HG02588 (cell line): ENCODE results near the gene COX6A1.
A peak's percentile ranks its signal among the peaks of the same experiment; 100 is the strongest.
"Not testable (repeated sequence)": the region's sequence is repeated elsewhere in the genome, so short reads cannot be mapped to it uniquely, and the experiment has no call there.

Experiments used
- ATAC-seq: cut with Tn5 transposase; IDR thresholded peaks from one replicate; pipeline ENCODE4 v1.9.1; 2021; ENCODE audit warnings: mild to moderate bottlenecking, moderate library complexity; ENCODE audit not compliant: unreplicated experiment

The COX6A1 gene

DNA sequence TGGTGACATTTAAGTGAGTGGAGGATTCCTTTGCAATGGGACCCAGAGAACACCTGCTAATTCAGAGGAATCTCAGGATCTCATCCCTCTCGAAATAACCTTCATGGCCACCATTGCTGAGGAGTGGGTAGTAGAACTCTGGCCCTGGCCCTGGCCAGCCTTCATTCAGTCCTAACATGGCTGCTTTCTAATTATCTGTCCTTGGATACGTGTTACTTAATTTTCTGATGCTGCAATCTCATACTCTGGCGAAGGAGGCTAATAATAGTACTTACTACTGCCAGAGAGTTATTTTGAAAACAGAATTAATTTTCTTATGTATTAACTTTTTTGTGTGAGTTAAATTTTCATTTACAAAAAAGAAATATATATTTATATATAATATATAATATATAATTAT is 12.1 kb upstream of the COX6A1 start:
- ATAC-seq: no peak

DNA sequence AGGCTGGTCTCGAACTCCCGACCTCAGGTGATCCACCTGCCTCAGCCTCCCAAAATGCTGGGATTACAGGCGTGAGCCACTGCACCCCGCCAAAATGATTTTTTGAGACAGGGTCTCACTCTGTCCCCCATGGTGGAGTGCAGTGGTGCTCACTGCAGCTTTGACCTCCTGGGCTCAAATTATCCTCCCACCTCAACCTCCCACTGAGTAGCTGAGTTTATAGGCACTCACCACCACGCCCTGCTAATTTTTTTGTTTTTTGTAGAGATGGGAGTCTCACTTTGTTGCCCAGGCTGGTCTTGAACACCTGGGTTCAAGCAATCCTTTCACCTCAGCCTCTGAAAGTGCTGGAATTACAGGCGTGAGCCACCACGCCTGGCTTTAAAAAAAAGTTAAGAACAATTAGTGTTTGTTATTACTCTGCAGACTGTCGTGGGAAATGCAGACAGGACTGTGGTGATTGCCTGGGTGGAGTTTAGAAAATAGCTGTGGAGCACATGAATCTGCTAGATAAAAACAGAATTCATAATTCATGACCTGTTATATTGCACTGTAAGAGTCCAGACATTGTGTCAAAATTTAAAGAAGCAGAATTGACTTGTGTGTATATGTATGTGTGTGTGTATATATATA is 9.2 kb upstream of the COX6A1 start:
- no peak for ATAC-seq

DNA sequence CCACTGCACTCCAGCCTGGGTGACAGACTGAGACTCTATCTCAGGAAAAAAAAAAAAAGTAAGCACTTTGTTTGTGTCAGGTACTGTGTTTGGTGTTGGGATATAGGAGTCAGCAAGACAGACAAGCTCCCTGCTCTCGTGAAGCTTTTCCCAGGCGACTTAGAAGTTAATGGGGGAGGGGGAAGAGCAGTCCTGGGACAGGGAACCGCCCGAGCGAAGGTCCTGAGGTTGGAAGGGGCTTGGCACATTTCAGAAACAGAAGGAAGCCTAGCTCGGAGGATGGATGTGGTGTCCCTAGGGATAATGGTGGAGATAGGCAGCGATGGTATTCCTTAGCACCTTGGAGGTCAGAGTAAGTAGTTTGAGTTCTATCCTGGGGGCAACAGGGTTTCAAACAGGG is 8.5 kb upstream of the COX6A1 start:
- ATAC-seq: no peak

DNA sequence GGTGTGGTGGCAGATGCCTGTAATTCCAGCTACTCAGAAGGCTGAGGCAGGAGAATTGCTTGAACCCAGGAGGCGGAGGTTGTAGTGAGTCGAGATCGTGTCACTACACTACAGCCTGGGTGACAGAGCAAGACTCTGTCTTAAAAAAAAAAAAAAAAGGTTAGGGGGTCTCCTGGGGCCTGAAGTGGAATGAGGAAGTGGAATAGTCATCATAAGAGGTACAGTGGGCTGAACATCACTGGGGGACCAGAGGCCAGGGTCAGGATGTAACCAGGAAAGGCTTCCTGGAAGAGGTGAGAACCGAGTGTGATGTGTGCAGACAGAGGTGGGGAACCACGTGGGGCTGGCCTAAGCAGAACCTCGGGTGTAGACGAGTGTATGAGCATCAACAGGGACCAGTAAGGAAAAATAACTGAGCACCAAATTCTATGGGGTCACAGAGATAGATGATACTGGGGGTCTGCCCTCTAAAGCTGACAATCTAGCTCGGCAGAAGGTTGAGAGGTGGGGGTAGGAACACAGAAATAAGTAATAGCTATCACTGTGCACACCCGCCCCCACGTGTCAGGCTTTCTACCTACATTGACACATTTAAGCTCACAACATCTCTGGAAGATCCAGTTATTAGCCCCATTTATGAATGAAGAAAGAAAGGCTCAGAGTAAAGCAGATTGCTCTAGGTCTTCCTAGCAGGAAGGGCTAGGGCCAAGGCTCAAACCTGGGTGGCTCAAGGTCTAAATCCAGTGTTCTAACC is 5.0 kb upstream of the COX6A1 start:
- ATAC-seq: no peak

DNA sequence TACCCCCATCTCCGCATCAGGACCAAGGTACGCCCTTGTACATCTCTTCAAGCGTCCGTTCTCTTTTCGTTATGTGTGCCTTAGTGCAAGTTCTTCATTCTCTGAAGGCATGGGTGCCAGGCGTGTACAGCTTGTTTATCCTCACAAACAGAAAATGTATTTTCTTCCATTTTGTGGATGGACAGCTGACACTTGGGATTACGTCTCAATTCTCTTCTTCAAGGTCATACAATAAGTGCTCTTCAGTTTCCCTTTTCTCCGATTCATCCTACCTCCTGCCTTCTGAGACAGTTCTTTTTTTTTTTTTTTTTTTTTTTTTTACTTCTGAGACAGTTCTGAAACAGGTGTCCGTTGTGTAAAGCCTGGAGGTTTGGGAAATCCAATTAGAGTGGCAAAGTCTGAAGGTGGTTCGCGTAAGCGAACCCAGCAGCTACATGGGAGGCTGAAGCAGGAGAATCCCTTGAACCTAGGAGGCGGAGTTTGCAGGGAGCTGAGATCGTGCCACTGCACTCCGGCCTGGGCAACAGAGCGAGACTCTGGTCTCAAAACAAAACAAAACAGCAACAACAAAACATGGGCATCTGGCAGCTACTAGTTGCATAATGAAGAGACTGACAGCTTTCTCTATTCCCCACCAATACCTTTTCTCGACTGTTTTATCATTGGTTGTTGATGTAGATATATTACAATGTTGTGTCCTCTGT is 734 bp downstream of the COX6A1 start:
- no peak for ATAC-seq

DNA sequence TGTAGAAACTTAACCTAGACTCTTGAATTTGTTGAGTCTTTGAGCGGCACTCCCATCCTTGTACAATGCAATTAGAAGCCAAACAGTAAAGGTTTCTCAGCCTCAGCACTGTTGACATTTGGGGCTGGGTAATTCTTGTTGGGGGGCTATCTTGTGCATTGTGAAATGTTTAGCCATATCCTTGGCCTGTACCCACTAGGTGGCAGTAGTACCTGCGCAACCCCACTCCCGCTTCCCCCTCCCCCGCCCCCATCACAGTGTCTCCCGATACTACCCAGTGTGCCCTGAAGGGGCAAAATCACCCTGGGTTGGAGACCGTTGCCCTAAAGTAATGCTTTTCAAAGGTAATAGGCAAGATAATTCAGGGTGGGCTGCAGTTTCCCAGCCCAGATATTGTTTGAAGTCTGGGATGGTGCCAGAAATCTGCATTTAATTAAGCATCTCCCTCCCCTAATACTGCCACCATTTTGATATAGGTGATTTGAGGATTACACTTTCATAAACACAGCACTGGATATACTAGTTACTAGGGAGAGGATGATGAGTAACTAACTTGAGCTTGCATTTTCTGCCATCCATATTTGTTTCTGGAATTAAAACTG is 1.8 kb downstream of the COX6A1 start:
- no peak for ATAC-seq

DNA sequence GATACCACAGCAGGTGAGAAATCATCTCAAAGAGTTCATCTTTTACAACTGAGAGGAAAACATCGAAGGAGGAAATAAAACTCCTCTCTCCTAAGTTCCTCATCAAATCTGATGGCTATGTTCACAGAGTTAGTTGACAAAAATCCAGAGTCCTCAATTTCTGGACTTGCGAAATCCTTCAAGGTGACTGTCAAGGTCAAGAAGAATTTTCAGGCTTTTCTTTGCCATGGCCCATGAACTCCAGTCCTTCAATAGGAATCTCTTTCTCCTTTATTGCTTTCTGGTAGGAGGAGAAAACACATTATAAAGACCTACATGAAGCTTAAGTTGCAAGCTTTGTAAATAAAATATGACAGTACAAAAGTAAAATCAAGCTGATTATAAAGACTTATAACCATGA is 6.8 kb downstream of the COX6A1 start:
- no peak for ATAC-seq

DNA sequence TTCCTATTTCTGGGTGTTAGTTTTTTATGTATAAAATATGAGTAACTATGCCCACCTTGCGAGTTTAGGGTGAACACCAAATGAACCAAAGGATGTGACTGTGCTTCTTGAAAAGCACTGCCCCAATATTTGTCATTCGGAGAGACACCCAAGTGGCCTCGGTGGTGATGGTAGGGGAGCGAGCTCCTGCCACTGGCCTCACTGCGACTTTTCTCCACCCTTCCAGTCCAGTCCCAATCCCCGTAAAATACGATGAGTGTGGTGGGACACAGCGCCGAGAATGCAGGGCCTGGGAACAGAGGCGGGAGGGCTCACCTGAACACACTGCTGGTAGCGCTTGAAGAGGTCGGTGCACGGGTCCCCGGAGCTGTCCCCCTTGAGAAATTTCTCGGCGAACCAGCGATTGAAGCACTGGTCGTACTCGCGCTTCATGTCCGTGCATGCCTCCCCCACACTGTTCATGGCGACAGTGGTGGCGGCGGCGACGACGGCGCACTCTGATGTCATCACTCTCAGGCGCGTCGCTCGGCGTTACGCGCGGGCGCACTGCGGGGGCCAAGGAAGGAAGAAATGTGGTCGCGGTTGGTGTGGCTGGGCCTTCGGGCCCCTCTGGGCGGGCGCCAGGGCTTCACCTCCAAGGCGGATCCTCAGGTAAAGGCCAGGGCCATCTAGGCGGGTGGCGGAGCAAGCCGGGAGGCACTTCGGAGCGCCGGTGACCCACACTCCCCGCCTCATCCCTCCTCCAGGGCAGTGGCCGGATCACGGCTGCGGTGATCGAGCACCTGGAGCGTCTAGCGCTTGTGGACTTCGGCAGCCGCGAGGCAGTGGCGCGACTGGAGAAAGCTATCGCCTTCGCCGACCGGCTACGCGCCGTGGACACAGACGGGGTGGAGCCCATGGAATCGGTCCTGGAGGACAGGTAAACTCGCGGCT is 8.3 kb downstream of the COX6A1 start, which contains the start of the genes GATC and TRIAP1:
TSS of gene GATC (plus strand) at position 534 of the 933 bp plus-strand sequence. CDS start at position 571, 37 bp downstream.
TSS of gene TRIAP1 (minus strand) at position 474 of the 933 bp plus-strand sequence. CDS start at position 462, 12 bp downstream.
- ATAC-seq: peak; percentile 86

DNA sequence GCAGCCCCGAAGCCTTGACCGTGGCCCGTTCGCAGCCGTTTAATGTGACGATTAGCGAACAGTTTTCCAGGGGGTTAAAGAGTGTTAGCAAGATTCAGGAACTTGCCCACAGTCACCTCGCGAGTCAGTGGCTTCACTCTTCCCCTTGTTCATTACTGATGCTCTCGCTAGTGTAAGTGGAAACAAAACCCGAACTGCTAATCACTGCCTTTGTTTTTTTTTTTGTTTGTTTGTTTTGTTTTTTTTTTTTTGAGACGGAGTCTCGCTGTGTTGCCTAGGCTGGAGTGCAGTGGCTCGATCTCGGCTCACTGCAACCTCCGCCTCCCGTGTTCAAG is 8.9 kb downstream of the COX6A1 start:
- not testable (repeated sequence) for ATAC-seq

DNA sequence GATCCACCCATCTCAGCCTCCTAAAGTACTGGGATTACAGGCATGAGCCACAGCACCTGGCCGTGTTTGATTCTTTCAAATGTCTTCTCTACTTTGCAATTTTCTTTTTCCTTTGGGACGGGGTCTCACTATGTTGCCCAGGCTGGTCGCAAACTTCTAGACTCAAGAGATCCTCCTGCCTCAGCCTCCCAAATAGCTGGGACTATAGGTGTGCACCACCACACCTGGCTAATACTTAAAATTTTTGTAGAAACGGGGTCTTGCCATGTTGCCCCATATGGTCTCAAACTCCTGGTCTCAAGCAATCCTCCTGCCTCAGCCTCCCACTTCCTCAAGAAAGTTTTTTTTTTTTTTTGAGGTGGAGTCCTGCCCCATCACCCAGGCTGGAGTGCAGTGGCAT is 10.1 kb downstream of the COX6A1 start:
- no peak for ATAC-seq

DNA sequence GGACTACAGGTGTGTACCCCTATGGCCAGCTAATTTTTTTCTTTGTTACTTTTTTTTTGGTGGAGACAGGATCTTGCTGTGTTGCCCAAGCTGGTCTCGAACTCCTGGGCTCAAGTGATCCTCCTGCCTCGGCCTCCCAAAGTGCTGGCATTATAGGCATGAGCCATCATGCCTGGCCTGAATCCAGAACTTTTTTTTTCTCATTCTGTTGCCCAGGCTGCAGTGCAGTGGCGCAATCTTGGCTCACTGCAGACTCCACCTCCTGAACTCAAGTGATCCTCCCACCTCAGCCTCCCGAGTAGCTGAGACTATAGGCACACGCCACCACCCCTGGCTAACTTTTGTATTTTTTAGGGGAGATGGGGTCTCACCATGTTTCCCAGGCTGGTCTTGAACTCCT is 14.6 kb downstream of the COX6A1 start:
- not testable (repeated sequence) for ATAC-seq

DNA sequence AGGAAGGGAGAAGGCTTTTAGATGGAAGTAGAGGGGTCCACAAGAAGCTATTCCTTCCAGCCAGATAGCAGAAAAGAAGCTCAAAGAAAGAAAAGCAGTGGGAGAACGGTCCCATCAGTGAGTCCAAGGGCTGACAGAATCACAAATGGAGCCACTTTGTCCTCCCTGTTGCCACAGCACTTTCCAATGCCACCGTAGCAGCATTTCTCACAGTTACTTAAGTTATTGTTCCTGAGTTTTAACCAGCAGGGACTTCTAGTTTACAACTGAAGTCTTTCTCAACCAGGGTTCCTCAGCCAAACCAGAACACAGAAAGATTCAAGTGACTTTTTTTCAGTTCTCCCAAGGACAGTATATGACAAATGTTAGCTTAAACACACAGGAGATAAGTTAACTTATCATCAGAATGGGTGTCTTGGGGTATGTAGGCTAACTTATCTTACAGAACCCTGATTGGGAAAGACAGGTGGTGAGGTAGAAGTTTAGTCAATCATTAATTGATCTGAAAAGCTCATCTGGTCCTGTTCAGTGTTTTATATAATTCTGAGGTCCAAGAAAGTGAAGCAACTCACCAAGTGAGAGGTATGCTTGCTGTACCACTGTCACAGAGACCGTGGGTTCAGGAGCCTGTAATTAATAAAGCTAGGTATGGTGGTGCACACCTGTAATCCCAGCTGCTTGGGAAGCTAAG is 15.3 kb downstream of the COX6A1 start:
- no peak for ATAC-seq

DNA sequence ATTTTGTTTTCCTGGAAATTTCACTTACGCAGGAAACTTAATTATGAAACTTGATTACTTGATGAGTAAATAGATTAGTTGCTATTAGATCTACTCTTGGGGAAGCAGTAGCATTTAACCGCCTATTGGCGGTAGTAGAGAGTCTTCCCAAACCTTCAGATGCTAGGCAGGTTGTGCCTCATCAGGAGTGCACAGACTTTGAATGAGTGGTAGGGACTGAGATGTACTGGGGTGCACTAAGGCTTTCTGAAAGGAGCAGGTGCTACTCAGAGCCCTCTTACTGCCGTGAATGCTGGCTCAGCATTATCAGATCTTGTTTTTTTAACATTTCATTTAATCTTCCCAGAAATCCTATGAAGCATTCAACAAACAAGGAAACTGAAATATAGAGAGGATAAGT is 16.1 kb downstream of the COX6A1 start:
- ATAC-seq: no peak

DNA sequence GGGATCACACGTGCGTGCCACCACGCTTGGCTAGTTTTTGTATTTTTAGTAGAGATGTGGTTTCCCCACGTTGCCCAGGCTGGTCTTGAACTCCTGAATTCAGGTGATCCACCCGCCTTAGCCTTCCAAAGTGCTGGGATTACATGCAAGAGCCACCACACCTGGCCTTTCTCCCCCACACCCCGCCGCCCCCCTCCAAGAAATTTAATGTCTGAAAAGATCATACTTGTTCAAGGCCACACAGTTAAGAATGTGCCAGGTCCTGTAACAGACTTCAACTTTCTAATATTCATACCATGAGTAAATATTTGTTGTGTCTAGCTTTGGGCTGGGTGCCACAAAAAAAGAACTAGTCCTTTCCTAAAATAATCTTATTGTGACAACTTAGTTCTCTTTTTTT is 17.4 kb downstream of the COX6A1 start:
- ATAC-seq: no peak

DNA sequence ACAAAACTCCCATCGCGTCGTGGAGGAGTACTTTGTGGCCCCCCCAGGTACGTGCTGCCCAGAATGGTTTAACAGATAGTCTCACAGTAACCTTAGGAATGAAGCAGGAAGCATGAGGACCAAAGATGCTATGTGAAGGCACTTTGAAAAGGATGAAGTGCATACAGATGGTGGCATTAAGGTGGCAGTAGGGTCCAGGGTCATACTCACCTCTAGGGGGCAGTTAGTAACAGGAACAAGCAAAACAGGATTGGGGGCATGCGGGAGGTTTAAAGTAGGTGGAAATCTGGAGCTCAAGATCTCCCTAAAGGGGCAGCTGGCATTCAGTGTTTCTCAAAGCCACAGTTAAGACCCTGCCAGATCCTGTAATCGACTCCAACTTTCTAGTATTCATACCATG is 19.2 kb downstream of the COX6A1 start:
- no peak for ATAC-seq

DNA sequence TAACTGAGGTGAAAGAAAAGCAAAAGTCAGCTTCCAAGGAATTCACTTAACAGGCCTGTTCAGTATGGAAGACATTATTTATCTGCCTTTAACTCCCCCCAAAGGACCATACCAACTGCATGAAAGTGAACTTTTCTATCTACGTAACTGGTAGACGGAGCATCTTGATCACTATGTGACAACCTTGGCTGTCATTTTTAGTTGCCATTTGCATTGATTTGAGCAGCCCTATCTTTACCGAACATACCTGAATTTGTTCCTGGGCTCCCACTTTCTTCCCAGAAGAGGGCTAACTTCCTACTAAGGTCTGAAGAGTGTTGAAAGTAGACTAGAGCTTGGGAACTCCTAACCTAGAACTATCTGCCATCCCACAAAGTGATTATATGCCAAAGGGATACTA is 22.2 kb downstream of the COX6A1 start:
- ATAC-seq: no peak

DNA sequence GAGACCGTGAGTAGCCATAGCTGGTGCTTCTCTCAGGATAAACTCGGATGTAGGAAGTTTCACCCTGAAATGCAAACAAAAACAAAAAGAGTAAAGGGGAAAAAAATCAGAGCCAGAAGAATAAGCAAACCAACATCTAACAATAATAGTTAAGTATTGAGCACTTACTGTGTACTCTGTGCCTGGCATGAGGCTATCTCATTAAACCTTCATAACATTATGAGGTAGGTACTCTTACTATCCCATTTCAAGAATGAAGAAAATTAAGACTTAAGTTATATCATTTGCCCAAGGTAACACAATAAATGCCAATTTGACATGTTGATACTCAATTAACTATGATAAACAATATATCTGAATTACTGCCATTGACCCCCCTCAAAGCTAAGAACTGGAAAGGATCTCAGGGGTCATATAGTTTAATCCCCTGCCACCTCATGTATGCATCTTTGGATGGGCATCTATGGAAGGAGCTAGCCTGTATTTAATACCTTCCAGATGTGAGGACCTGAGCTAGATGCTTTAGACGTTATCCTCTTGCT is 24.3 kb downstream of the COX6A1 start:
- no peak for ATAC-seq

DNA sequence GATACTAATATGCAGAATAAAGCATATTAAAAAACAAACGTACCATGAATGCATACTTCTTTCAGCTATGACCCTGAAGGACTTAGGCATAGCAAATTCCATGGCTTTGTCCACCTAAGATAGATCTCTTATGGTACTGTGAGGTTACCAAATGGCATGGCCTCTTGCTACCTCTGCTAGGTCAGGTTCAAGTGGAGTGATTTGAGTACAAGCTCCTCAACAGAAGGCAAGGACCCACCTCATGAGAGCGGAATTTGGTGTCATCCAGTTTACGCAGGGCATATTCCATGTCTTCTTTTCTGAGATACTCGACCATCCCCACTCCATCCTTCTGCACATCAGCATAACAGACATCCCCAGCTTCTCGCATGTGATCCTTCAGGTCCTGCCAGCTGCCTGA is 25.8 kb downstream of the COX6A1 start:
- ATAC-seq: no peak

DNA sequence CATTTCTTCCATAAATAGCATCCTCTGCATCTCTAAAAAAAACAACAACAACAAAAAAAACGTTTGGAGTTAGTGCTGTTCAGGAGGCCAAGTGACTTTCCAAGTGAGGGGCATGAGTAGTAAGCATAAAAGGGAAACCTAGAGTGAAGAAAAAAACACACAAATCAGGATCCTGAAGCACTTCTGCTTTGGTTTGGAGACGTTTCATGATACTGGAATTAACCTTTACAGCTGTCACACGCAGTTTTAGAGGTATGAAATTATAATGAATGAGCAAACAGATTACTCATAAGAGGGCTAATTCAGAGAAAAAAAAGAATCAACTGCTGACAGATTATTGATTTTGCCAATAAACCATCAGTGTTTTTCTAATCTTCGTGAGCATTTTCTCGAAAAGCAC is 27.8 kb downstream of the COX6A1 start:
- no peak for ATAC-seq
